HepG2 (cell line): ENCODE measurements around the gene AIF1. TPM values are rescaled to one million over a fixed set of nuclear protein-coding genes. Genes with fewer than 3 reads are reported as not detected.

Experiments
- ELF3 ChIP-seq: IDR thresholded peaks from 2 replicates; pipeline ENCODE4 v1.6.1; 2016; ENCODE audit warnings: missing genetic modification reagents, missing compliant biosample characterization
- ELK4 ChIP-seq: sonication (generic); formaldehyde crosslinking; IDR thresholded peaks from 2 replicates; pipeline ENCODE4 v1.9.0; 2021; ENCODE audit warnings: missing genetic modification reagents, borderline replicate concordance
- ETV5 ChIP-seq: IDR thresholded peaks from 2 replicates; pipeline ENCODE4 v1.6.1; 2018; ENCODE audit warnings: missing biosample characterization, missing genetic modification reagents, inconsistent platforms, borderline replicate concordance
- FOXA1 ChIP-seq, 2 experiments: fragments of 450-650 bp in 1 of 2; sonication (generic) in 1 of 2; formaldehyde crosslinking in 1 of 2; IDR thresholded peaks; 2 replicates each; pipeline versions ENCODE4 v1.4.0 to v1.6.1; 2016 to 2020; ENCODE audit warnings: missing genetic modification reagents in 1 of 2
- IKZF1 ChIP-seq: fragments of 450-650 bp; IDR thresholded peaks from 2 replicates; pipeline ENCODE4 v1.7.1; 2016
- IKZF4 ChIP-seq: sonication (generic); formaldehyde crosslinking; IDR thresholded peaks from 2 replicates; pipeline ENCODE4 v1.5.1; 2020; ENCODE audit warnings: borderline replicate concordance, mild to moderate bottlenecking, low read depth, missing genetic modification reagents; ENCODE audit errors: not compliant biosample characterization
- KDM4B ChIP-seq: sonication (generic); formaldehyde crosslinking; IDR thresholded peaks from 2 replicates; pipeline ENCODE4 v1.4.0; 2020; ENCODE audit warnings: missing genetic modification reagents
- MED1 ChIP-seq: sonication (generic); formaldehyde crosslinking; IDR thresholded peaks from 2 replicates; pipeline ENCODE4 v1.4.0; 2020; ENCODE audit warnings: missing genetic modification reagents
- NCOA2 ChIP-seq: sonication (generic); formaldehyde crosslinking; IDR thresholded peaks from 2 replicates; pipeline ENCODE4 v1.8.0; 2022; ENCODE audit warnings: inconsistent platforms
- PCBP2 ChIP-seq: fragments of 200-400 bp; formaldehyde crosslinking; optimal IDR thresholded peaks from 2 replicates; pipeline ENCODE3; 2018; ENCODE audit warnings: low read length, low read depth; ENCODE audit not compliant: poor library complexity, severe bottlenecking
- RBAK ChIP-seq: sonication (generic); formaldehyde crosslinking; IDR thresholded peaks from 2 replicates; pipeline ENCODE4 v1.5.1; 2020; ENCODE audit warnings: mild to moderate bottlenecking, missing genetic modification reagents
- REST ChIP-seq, 2 experiments: IDR thresholded peaks; 2 replicates each; pipeline ENCODE4 v1.6.1; 2011 to 2012; ENCODE audit warnings: low read length in 2 of 2, borderline replicate concordance in 1 of 2, low read depth in 1 of 2, mild to moderate bottlenecking in 1 of 2, moderate library complexity in 1 of 2
- TRIM22 ChIP-seq: fragments of 450-650 bp; IDR thresholded peaks from 2 replicates; pipeline ENCODE4 v1.6.1; 2017
- ZBTB20 ChIP-seq: sonication (generic); formaldehyde crosslinking; IDR thresholded peaks from 2 replicates; pipeline ENCODE4 v1.8.1; 2023; ENCODE audit warnings: missing genetic modification reagents, low read depth, mild to moderate bottlenecking, borderline replicate concordance
- ZFP1 ChIP-seq: IDR thresholded peaks from 2 replicates; pipeline ENCODE4 v1.6.1; 2016
- ZFP41 ChIP-seq: sonication (generic); formaldehyde crosslinking; IDR thresholded peaks from 2 replicates; pipeline ENCODE4 v1.4.0; 2020; ENCODE audit warnings: mild to moderate bottlenecking, missing genetic modification reagents, borderline replicate concordance
- ZMYM3 ChIP-seq: sonication (generic); formaldehyde crosslinking; IDR thresholded peaks from 2 replicates; pipeline ENCODE4 v1.5.1; 2020; ENCODE audit warnings: mild to moderate bottlenecking, missing genetic modification reagents
- ZNF138 ChIP-seq: sonication (generic); formaldehyde crosslinking; IDR thresholded peaks from 2 replicates; pipeline ENCODE4 v1.5.0; 2020; ENCODE audit warnings: mild to moderate bottlenecking, low read depth, missing genetic modification reagents
- ZNF251 ChIP-seq: sonication (generic); formaldehyde crosslinking; IDR thresholded peaks from 2 replicates; pipeline ENCODE4 v1.9.0; 2021; ENCODE audit warnings: mild to moderate bottlenecking, missing genetic modification reagents
- ZNF431 ChIP-seq: sonication (generic); formaldehyde crosslinking; IDR thresholded peaks from 2 replicates; pipeline ENCODE4 v1.9.0; 2022; ENCODE audit warnings: missing genetic modification reagents, low read depth, mild to moderate bottlenecking, borderline replicate concordance
- ZNF567 ChIP-seq: sonication (generic); formaldehyde crosslinking; IDR thresholded peaks from 2 replicates; pipeline ENCODE4 v1.8.1; 2023; ENCODE audit warnings: mild to moderate bottlenecking, missing genetic modification reagents, borderline replicate concordance
- ZNF746 ChIP-seq: sonication (generic); formaldehyde crosslinking; IDR thresholded peaks from 2 replicates; pipeline ENCODE4 v1.8.0; 2022; ENCODE audit warnings: mild to moderate bottlenecking, missing genetic modification reagents
- ZNF790 ChIP-seq: sonication (generic); formaldehyde crosslinking; IDR thresholded peaks from 2 replicates; pipeline ENCODE4 v1.8.0; 2022; ENCODE audit warnings: missing genetic modification reagents, mild to moderate bottlenecking, borderline replicate concordance
- ZSCAN22 ChIP-seq: sonication (generic); formaldehyde crosslinking; IDR thresholded peaks from 2 replicates; pipeline ENCODE4 v1.4.0; 2020; ENCODE audit warnings: mild to moderate bottlenecking, missing genetic modification reagents
- polyA plus RNA-seq, 8 experiments: library from polyadenylated mRNA; depleted of rRNA in 3 of 8; stranded (reverse) in 7 of 8; unstranded in 1 of 8; fragments of >200 nt; fragmentation: Illumina TruSeq in 4 of 8; extraction: Trizol in 4 of 8; gene quantifications; 2 replicates each; pipeline versions ENCODE4 v1.2.1 to v1.2.3, GENCODE V29; 2011 to 2016; ENCODE audit warnings: low read depth in 4 of 8, missing spikeins in 1 of 8, mixed read lengths in 1 of 8; ENCODE audit not compliant: insufficient read depth in 1 of 8
- total RNA-seq, 5 experiments: library from RNA; depleted of rRNA; stranded (reverse); fragments of >200 nt; fragmentation: Illumina TruSeq; extraction: Trizol; gene quantifications; 2 replicates each; pipeline ENCODE4 v1.2.3, GENCODE V29; 2016; ENCODE audit warnings: low read depth in 1 of 5

Gene AIF1
- total and polyA plus RNA-seq, 2 of the 13 experiments (the other 11 are each of a cell fraction or from before 2014, with no cell fraction given): 1.5 TPM; not detected in 1

GRCh38 chr6:31660381-31661261 is 45.6 kb downstream of the AIF1 start, which contains the start of gene C6orf47 (continued):
- TF ChIP-seq TRIM22 (no peak), ZBTB20 (CRISPR knock-in tag) (peak; percentile 70; the same call in 1 of the 2 replicates), ZMYM3 (CRISPR knock-in tag) (no peak), ELF3 (CRISPR knock-in tag) (peak; percentile 86), ZNF431 (CRISPR knock-in tag) (no peak; the same call in 1 of the 2 replicates), ZNF251 (CRISPR knock-in tag) (no peak), IKZF4 (CRISPR knock-in tag) (peak; percentile 85), RBAK (CRISPR knock-in tag) (peak; percentile 23; the same call in 1 of the 2 replicates), KDM4B (CRISPR knock-in tag) (peak; percentile 11; the same call in 1 of the 2 replicates), ZNF567 (CRISPR knock-in tag) (peak; percentile 86; the same call in 1 of the 2 replicates), ZFP1 (CRISPR knock-in tag) (no peak), ZNF746 (CRISPR knock-in tag) (no peak; the same call in none of the 2 replicates), ZNF138 (CRISPR knock-in tag) (peak; percentile 74; the same call in 1 of the 2 replicates), ZSCAN22 (no peak), PCBP2 (peak; percentile 79), FOXA1 (IDR thresholded peaks at IDR 0.05) (no peak), FOXA1 (CRISPR knock-in tag; IDR thresholded peaks at IDR 0.05) (0 out of 2 replicates have a peak, but pooled peaks have one; percentile 17), ELK4 (CRISPR knock-in tag) (peak; percentile 62; the same call in 1 of the 2 replicates), REST (IDR thresholded peaks at IDR 0.05; ENCODE audit: borderline replicate concordance in 1 of 2, low read depth in 1 of 2, low read length in 2 of 2) (peak in 1 of 2 experiments; percentile 51; a peak in 1 of 4 replicates), ZFP41 (CRISPR knock-in tag) (no peak), NCOA2 (CRISPR knock-in tag) (no peak; the same call in 1 of the 2 replicates), IKZF1 (no peak), ZNF790 (CRISPR knock-in tag) (no peak), MED1 (CRISPR knock-in tag) (peak; percentile 86), ETV5 (CRISPR knock-in tag) (peak; percentile 93)
